ENCODE measurements around the gene PTPRO. TPM values are rescaled to one million over a fixed set of nuclear protein-coding genes. Genes with fewer than 3 reads are reported as not detected.

Gene PTPRO
- total RNA-seq: 0.49 TPM

DNA sequence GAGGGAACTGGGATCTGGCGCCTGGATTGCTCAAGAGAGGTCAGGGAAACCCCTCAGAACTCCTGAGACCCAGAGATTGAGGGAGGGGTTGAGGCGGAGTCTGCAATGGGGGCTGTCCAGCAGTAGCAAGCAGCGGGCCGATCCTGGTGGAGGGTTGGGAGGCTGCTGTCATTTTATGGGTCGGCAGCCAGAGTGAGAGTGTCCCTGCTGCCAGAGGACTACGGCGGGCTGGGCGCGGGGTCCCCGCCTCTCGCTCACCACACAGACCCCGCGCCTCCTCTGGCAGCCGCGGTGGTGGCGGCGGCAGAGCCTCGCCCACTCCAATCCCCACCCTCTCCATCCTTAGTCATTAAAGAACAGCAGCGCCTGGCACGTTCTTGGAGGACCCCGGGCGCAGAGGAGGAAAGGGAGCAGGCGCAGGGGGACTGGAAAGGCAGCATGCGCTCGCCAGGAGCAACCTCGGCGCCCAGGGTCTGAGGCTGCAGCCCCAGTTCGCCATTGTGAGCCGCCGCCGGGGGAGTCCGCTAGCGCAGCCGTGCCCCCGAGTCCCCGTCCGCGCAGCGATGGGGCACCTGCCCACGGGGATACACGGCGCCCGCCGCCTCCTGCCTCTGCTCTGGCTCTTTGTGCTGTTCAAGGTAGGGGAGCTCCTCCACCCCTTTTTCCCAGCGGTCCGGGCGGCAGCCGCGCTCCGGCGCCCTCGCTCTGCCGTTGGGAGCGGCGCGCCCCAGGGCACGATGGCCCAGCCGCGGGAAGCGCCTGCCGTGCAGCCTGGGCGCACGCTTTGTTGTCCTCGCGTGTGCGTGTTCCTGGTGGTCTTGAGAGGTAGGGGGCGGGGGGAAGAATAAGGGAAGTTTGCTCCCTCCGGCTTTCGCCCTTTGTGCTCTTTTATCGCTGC, at the start of gene PTPRO:
Gene PTPRO, plus strand, starts transcription at position 345 of the 898 bp plus-strand sequence.
- Histone ChIP-seq H3K36me3 (no peaks in the 10 kb centered on the region), H3K9me3 (no peaks in the 10 kb centered on the region), H3K4me1 (peaks cover 13% of the 10 kb centered on the region), H3K27ac (no peak within 1 kb of the TSS), H3K4me3 (peak within 1 kb of the TSS; percentile 23 to 51), H3K27me3 (no peaks in the 10 kb centered on the region)
- DNase-seq (ENCODE audit: extremely low spot score in 2 of 2): no peak
- TF ChIP-seq POLR2AphosphoS5 (IDR thresholded peaks at IDR 0.05; ENCODE audit: insufficient read depth in 1 of 2, low read depth in 1 of 2) (no peak), POLR2A (IDR thresholded peaks at IDR 0.05) (no peak), CTCF (IDR thresholded peaks at IDR 0.05) (no peak)
- intact Hi-C loops (cut with DNase I): no loop called here

GRCh38 chr12:15273896-15274295, 48.4 kb upstream of the PTPRO start:
- H3K4me3 ChIP-seq: no peak overlapping the region
- TF ChIP-seq POLR2A (IDR thresholded peaks at IDR 0.05) (no peak), POLR2AphosphoS5 (IDR thresholded peaks at IDR 0.05; ENCODE audit: insufficient read depth in 1 of 2, low read depth in 1 of 2) (no peak), CTCF (IDR thresholded peaks at IDR 0.05) (no peak)
- no peak for DNase-seq (ENCODE audit: extremely low spot score in 2 of 2)
- H3K27ac ChIP-seq: no peak overlapping the region
- no peaks in the 10 kb centered on the region for H3K36me3 ChIP-seq
- no peaks in the 10 kb centered on the region for H3K9me3 ChIP-seq
- H3K27me3 ChIP-seq: no peaks in the 10 kb centered on the region
- intact Hi-C loops (cut with DNase I): loop anchor here (5.0 kb wide), 2 partner anchors 578 to 647 kb away; no protein-coding TSS in a partner anchor
- H3K4me1 ChIP-seq: peaks cover 24% of the 10 kb centered on the region

- no peaks in the 10 kb centered on the region for H3K9me3 ChIP-seq
These were observed 47.7 kb upstream of the PTPRO start for GRCh38 chr12:15274561-15274967.

GRCh38 chr12:15276088-15276698, 46.1 kb upstream of the PTPRO start:
- intact Hi-C loops (cut with DNase I): loop anchor here (5.0 kb wide), 2 partner anchors 246 to 311 kb away; no protein-coding TSS in a partner anchor
- no peaks in the 10 kb centered on the region for H3K9me3 ChIP-seq
- no peak overlapping the region for H3K27ac ChIP-seq
- peaks cover 37% of the 10 kb centered on the region for H3K4me1 ChIP-seq
- H3K36me3 ChIP-seq: no peaks in the 10 kb centered on the region
- TF ChIP-seq POLR2A (IDR thresholded peaks at IDR 0.05) (no peak), CTCF (IDR thresholded peaks at IDR 0.05) (peak; percentile 33 to 62 (median 40))
- H3K4me3 ChIP-seq: no peak overlapping the region
- no peaks in the 10 kb centered on the region for H3K27me3 ChIP-seq
- no peak for DNase-seq (ENCODE audit: extremely low spot score in 2 of 2)

More at GRCh38 chr12:15274561-15274967, 47.7 kb upstream of the PTPRO start:
- Histone ChIP-seq H3K27ac (no peak overlapping the region), H3K4me3 (no peak overlapping the region), H3K4me1 (peaks cover 31% of the 10 kb centered on the region), H3K27me3 (no peaks in the 10 kb centered on the region), H3K36me3 (no peaks in the 10 kb centered on the region)
- intact Hi-C loops (cut with DNase I): loop anchor here (5.0 kb wide), 2 partner anchors 578 to 647 kb away; no protein-coding TSS in a partner anchor
- no peak for DNase-seq (ENCODE audit: extremely low spot score in 2 of 2)
- TF ChIP-seq POLR2A (IDR thresholded peaks at IDR 0.05) (no peak), CTCF (IDR thresholded peaks at IDR 0.05) (no peak), POLR2AphosphoS5 (IDR thresholded peaks at IDR 0.05; ENCODE audit: insufficient read depth in 1 of 2, low read depth in 1 of 2) (peak in 1 of 2 donors; percentile 67)
